PC-3 (cell line): ENCODE data around the gene KDM4F. TPM values are rescaled to one million over a fixed set of nuclear protein-coding genes. Genes with fewer than 3 reads are reported as not detected.

Experiments
- ATAC-seq: fragments of 200-7000 bp; cut with Tn5 transposase; 2 replicates; pipeline ENCODE4 v1.9.1; 2020; ENCODE audit warnings: mild to moderate bottlenecking, moderate library complexity
- BruUV-seq: library from RNA; stranded (reverse); fragments of 400-500 nt; replicated peaks from 2 replicates; lab custom pipeline; 2021; lab: Mats Ljungman, UMichigan
- CTCF ChIA-PET: fragments of 300-600 bp; sonication (Branson Sonifier 250); formaldehyde crosslinking; loops from one replicate; lab custom pipeline; 2022; ENCODE audit warnings: antibody characterized with exemption; lab: Charles Lee
- POLR2A ChIA-PET: fragments of 300-600 bp; sonication (Branson Sonifier 250); formaldehyde crosslinking; loops from one replicate; lab custom pipeline; 2022; ENCODE audit warnings: antibody characterized with exemption; ENCODE audit not compliant: unreplicated experiment; lab: Charles Lee
- DNase-seq: peaks from one replicate; pipeline ENCODE4 v3.0.0-alpha.2; 2015
- H2AFZ ChIP-seq: fragments of 300-600 bp; sonication (generic); 2 replicates; pipeline ENCODE4 v1.6.0; 2016; ENCODE audit warnings: antibody characterized with exemption, low read length
- H3F3A ChIP-seq: fragments of 300-600 bp; sonication (generic); one replicate; pipeline ENCODE4 v1.6.0; 2017; ENCODE audit warnings: antibody characterized with exemption, low read length, control low read depth, mild to moderate bottlenecking; ENCODE audit not compliant: unreplicated experiment
- H3K27ac ChIP-seq: fragments of 300-600 bp; sonication (generic); 2 replicates; pipeline ENCODE4 v1.5.1; 2016; ENCODE audit warnings: mild to moderate bottlenecking, low read length
- H3K27me3 ChIP-seq: fragments of 300-600 bp; sonication (generic); 2 replicates; pipeline ENCODE4 v1.6.1; 2016; ENCODE audit warnings: low read length, mixed read lengths
- H3K36me3 ChIP-seq: fragments of 300-600 bp; sonication (generic); 2 replicates; pipeline ENCODE4 v1.6.1; 2016; ENCODE audit warnings: low read depth, mixed run types, low read length, mixed read lengths
- H3K4me1 ChIP-seq: fragments of 300-600 bp; sonication (generic); 2 replicates; pipeline ENCODE4 v1.5.1; 2016; ENCODE audit warnings: low read length; ENCODE audit not compliant: insufficient read depth
- H3K4me2 ChIP-seq: fragments of 300-600 bp; sonication (generic); 2 replicates; pipeline ENCODE4 v1.6.0; 2016; ENCODE audit warnings: low read length
- H3K4me3 ChIP-seq: fragments of 300-600 bp; sonication (generic); 2 replicates; pipeline ENCODE4 v1.5.1; 2016; ENCODE audit warnings: mild to moderate bottlenecking, low read length, mixed read lengths
- H3K79me2 ChIP-seq: fragments of 300-600 bp; sonication (generic); 2 replicates; pipeline ENCODE4 v1.6.1; 2017; ENCODE audit warnings: low read length, mixed read lengths
- H3K9ac ChIP-seq: fragments of 300-600 bp; sonication (generic); 2 replicates; pipeline ENCODE4 v1.6.0; 2016; ENCODE audit warnings: mild to moderate bottlenecking, low read length
- H3K9me2 ChIP-seq: fragments of 300-600 bp; sonication (generic); replicated peaks from 2 replicates; pipeline ENCODE4 v1.6.1; 2016; ENCODE audit warnings: mixed run types, low read length, mixed read lengths
- H3K9me3 ChIP-seq: fragments of 300-600 bp; sonication (generic); 2 replicates; pipeline ENCODE4 v1.6.1; 2016; ENCODE audit warnings: low read length, mixed read lengths
- H4K20me1 ChIP-seq: fragments of 300-600 bp; sonication (generic); 2 replicates; pipeline ENCODE4 v1.6.1; 2016; ENCODE audit warnings: low read length, mixed read lengths
- CTCF ChIP-seq: fragments of 300-600 bp; sonication (generic); conservative IDR thresholded peaks from 2 replicates; pipeline ENCODE4 v1.5.1; 2017; ENCODE audit warnings: antibody characterized with exemption, low read depth, mild to moderate bottlenecking, low read length
- EZH2 ChIP-seq: fragments of 300-600 bp; sonication (generic); IDR thresholded peaks from one replicate; pipeline ENCODE4 v1.6.1; 2017; ENCODE audit warnings: antibody characterized with exemption, mild to moderate bottlenecking, low read length; ENCODE audit not compliant: unreplicated experiment
- EZH2phosphoT487 ChIP-seq: fragments of 300-600 bp; sonication (generic); IDR thresholded peaks from 2 replicates; pipeline ENCODE4 v1.6.1; 2018; ENCODE audit warnings: mild to moderate bottlenecking, antibody characterized with exemption, low read length, borderline replicate concordance
- intact Hi-C: fragments of 100-400 bp; cut with micrococcal nuclease; formaldehyde crosslinking; loops from 2 replicates; pipeline ENCODE4 v1.9.0; 2023
- total RNA-seq: library from RNA; depleted of rRNA; stranded (reverse); fragments of >200 nt; gene quantifications from 2 replicates; pipeline ENCODE4 v1.2.3, GENCODE V29; 2014

Gene KDM4F
- total RNA-seq, 1 experiment from 2014 or later, result not detected

DNA sequence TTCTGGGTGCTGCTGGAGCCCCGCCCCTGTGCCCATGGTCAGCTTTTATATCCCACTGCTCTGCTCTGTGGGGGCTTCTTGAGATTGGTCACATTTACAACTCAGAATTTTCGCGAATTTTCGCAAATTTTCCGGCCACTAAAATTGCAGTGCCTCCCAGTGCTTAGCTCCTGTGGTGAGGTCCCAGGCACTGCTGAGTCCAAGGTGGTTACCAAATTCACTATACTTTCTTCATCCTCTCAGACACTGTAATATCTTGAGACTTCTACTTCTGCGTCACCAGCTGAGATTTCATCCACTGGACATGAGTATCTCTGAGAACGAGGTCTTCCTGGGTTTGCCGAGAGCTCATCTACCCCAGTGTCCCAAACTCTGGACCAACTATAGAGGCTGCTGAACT, 8.7 kb downstream of the KDM4F start:
- Histone ChIP-seq H3K4me1 (no peaks in the 10 kb centered on the region), H3K27me3 (peaks cover 33% of the 10 kb centered on the region; the same call in 1 of the 2 replicates), H3K79me2 (no peaks in the 10 kb centered on the region), H3K4me3 (no peak overlapping the region), H3K27ac (no peak overlapping the region), H3K9me2 (no peaks in the 10 kb centered on the region), H3K9ac (no peak overlapping the region), H3K36me3 (no peaks in the 10 kb centered on the region), H3F3A (no peaks in the 10 kb centered on the region), H4K20me1 (no peaks in the 10 kb centered on the region), H2AFZ (no peak overlapping the region), H3K9me3 (no peaks in the 10 kb centered on the region), H3K4me2 (no peak overlapping the region)
- TF ChIP-seq EZH2phosphoT487 (no peak), EZH2 (no peak), CTCF (no peak)
- ChIA-PET CTCF (no interaction called here), POLR2A (no interaction called here)
- intact Hi-C loops, result no loop called here
- ATAC-seq (no peak), DNase-seq (no peak)
- no TSS peak for BruUV-seq

DNA sequence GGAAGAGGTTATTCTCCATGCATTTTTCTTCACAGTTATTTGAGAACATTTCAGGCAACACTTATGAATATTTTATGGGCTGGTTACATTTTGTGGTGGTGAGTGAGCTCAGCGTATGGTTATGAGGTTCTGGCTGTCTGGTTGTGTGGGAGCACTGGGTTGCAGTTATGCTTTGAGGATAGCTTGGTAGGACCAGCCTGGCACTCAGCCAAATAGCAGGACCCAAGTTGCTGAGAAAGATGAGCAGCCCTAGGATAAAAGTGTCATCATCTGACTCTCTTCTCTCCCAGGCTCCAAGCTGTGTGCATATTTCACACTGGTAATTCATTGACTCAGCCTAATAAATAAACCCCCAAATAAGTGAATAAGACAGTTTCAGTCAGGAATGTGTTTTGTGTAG, 9.4 kb downstream of the KDM4F start:
- Histone ChIP-seq H2AFZ (no peak overlapping the region), H3K4me3 (no peak overlapping the region), H3K79me2 (no peaks in the 10 kb centered on the region), H4K20me1 (no peaks in the 10 kb centered on the region), H3F3A (no peaks in the 10 kb centered on the region), H3K9me2 (no peaks in the 10 kb centered on the region), H3K9me3 (no peaks in the 10 kb centered on the region), H3K4me1 (no peaks in the 10 kb centered on the region), H3K36me3 (no peaks in the 10 kb centered on the region), H3K9ac (no peak overlapping the region), H3K27ac (no peak overlapping the region), H3K27me3 (peaks cover 32% of the 10 kb centered on the region; the same call in 1 of the 2 replicates), H3K4me2 (no peak overlapping the region)
- ChIA-PET CTCF (no interaction called here), POLR2A (no interaction called here)
- TF ChIP-seq EZH2 (no peak), EZH2phosphoT487 (no peak), CTCF (no peak)
- intact Hi-C loops, result no loop called here
- ATAC-seq (no peak), DNase-seq (no peak)
- no TSS peak for BruUV-seq

GRCh38 chr11:95059046-95059445, 9.8 kb downstream of the KDM4F start:
- ChIA-PET POLR2A (no interaction called here), CTCF (no interaction called here)
- H3K36me3 ChIP-seq, result no peaks in the 10 kb centered on the region
- intact Hi-C loops, result no loop called here
- H3K4me2 ChIP-seq, result no peak overlapping the region
- TF ChIP-seq EZH2 (no peak), EZH2phosphoT487 (no peak), CTCF (no peak)
- no peak overlapping the region for H3K4me3 ChIP-seq
- peaks cover 28% of the 10 kb centered on the region; the same call in 1 of the 2 replicates for H3K27me3 ChIP-seq
- H2AFZ ChIP-seq, result no peak overlapping the region
- no peaks in the 10 kb centered on the region for H3K9me2 ChIP-seq
- no peaks in the 10 kb centered on the region for H4K20me1 ChIP-seq
- no peaks in the 10 kb centered on the region for H3K4me1 ChIP-seq
- ATAC-seq, result no peak
- no TSS peak for BruUV-seq
- H3F3A ChIP-seq, result no peaks in the 10 kb centered on the region
- no peak overlapping the region for H3K27ac ChIP-seq
- H3K79me2 ChIP-seq, result no peaks in the 10 kb centered on the region
- no peak for DNase-seq
- H3K9me3 ChIP-seq, result no peaks in the 10 kb centered on the region
- H3K9ac ChIP-seq, result no peak overlapping the region
